Dedifferentiated amniotic fluid mesenchymal stem cell (primary cell): ENCODE data around the gene TRPC5OS.

Experiments used
- DNase-seq: peaks from one replicate; pipeline ENCODE4 v3.0.0-alpha.2; 2016; ENCODE audit errors: extremely low spot score

Gene TRPC5OS

GRCh38 chrX:111875881-111876280 lies at the start of gene TRPC5OS:
TSS of gene TRPC5OS (plus strand) at chrX:111876181. CDS start at chrX:111901850, 25,669 bp downstream.
- DNase-seq: no peak

DNA sequence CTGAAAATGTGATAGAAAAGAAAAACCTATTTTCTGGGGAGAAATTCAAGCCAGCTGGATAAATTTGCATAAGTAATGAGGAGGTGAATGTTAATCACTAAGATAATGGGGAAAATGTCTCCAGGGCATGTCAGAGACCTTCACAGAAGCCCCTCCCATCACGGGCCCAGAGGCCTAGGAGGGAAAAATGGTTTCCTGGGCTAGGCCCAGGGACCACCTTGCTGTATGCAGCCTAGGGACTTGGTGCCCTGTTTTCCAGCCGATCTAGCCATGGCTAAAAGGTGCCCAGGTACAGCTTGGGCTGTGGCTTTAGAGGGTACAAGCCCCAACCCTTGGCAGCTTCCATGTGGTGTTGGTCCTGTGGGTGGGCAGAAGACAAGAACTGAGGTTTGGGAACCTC lies 46.6 kb upstream of the TRPC5OS start:
- no peak for DNase-seq

- no peak for DNase-seq
Observed at GRCh38 chrX:111830571-111830970, 45.4 kb upstream of the TRPC5OS start.

DNA sequence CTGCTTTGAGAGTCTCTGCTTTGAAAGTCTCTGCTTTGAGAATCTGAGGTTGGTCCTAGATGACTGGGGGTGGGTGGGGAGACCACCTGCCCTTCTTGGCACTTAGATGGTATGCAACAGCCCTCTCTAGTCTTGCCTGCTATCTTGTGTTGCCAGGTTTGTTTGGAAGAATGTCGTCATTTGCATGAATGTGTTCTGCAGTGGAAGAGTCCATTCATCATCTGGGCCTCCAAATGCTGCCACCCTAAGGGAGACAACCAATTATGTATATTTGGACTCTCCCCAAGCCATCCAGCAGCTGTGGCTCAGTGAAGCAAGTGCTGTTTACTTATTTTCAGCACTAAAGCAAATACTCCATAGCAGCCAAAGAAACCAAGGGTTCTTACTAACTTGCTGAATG lies 44.6 kb upstream of the TRPC5OS start:
- no peak for DNase-seq

GRCh38 chrX:111837197-111837596 lies 38.8 kb upstream of the TRPC5OS start:
- no peak for DNase-seq

- no peak for DNase-seq
Observed at GRCh38 chrX:111847491-111848133, 28.4 kb upstream of the TRPC5OS start.

GRCh38 chrX:111848541-111848940 lies 27.4 kb upstream of the TRPC5OS start:
- no peak for DNase-seq

DNA sequence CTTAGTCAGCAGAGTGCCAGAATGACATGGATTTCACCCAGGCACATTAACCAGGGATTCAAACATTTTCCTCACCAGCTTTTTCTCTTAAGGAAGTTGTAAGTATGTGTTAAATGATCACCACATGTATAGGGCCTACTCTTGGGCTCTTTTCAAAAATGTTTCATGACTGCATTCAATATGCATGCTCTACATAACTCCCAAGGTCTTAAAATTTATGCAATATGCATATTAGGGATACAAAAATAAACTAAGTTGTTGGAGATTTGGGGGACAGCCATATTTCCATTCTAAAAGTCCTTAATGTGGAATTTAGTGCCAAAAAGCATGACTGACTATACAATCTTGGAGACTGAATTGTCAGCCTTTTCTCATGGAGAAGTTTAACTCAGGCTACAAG lies 25.0 kb upstream of the TRPC5OS start:
- DNase-seq: no peak

- no peak for DNase-seq
Observed at GRCh38 chrX:111854556-111855490, 21.2 kb upstream of the TRPC5OS start.

GRCh38 chrX:111857534-111858060 lies 18.4 kb upstream of the TRPC5OS start:
- DNase-seq: no peak

- DNase-seq: no peak
Observed at GRCh38 chrX:111861605-111862004, 14.4 kb upstream of the TRPC5OS start.

DNA sequence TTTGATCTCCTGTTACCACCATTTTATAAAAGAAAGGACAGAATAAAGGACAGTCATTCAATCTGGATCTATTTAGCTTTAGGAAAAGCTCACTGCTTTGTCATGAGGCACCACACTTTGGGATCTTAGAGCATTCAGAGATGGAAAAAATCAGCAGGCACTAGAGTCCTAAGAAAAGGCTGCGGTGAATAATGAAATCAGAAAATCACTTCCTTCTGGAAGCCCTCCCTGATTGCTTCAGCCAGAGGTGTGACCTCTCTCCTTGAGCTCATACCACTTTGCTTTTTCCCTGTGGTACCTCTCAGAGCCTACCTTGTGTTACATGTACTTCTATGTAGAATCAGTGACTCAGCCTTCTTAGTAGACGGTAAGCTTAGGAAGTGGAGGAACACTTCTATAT lies 8.7 kb upstream of the TRPC5OS start:
- DNase-seq: no peak

GRCh38 chrX:111868726-111869638 lies 7.0 kb upstream of the TRPC5OS start:
- no peak for DNase-seq

DNA sequence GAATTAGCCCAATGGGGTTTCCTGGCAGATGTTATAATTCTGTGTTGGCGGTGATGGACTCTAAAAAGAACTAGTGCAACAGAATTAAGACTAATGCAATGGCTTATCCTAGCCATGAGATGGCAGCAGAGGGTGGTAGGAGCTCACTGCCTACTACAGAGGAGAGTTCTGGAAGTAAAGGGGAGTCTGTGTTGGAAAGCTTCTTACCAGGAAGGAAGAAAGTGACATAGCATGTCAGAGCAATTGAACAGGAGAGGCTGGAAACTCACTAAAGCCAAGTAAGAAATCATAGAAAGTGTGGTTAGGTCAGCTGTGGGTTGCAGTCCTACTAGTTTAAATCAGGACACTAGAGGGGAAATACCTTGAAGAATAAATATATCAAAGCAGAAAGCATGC lies 6.3 kb upstream of the TRPC5OS start:
- DNase-seq: peak; percentile 55

DNA sequence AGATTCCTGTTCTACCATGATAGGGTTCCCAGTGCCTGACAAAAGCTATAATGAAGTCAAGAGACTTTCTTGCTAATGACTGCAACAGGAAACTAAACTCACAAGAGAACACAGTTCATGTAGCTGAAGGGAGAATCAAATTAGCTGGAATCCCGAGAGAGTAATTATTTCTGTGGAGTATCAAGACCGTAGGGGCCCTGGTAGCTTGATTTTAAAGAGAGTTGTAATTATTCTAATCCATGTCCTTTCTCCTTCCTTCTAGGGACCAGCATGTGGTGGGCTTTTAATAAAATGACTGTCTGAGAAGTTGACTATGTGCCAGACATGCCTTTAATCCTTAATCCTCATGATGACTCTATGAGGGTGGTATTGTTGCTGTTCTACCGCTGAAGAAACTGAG lies 1.7 kb upstream of the TRPC5OS start:
- DNase-seq: no peak

DNA sequence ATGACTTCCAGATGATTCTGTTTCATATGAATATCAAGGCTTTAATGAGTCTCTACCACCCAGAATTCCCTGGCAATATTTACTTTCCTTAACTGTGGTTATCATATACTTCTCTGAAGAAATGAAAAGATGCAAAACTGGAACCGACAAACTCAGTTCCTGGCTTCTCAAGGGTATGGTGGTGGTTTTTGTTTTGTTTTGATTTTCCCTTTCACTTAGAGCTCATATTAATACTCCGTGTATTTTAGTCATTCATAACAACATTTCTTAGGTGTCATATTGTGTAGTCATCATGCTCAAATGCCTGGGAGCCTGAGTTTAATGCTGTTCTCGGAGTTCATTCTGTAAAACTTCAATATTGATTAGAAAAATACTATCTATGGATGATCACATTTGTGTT lies 665 bp downstream of the TRPC5OS start:
- no peak for DNase-seq

DNA sequence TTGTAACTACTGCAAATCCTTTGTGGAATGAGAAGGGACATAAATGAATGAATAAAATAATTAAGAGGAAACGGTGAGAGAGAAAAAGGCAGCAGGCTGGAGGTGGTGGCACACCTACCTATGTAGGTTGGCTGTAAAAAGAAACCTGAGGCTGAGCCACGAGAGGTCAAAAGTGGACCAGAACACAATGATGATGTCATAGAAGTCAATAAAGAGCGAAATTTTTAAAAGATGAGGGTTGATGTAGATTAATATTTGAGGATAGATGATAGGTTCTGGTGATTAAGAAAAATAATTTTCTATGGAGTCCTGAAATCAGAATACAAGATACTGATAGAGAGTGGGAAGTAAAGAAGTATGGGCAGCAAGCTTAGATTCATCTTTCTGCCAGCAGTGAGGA lies 1.7 kb downstream of the TRPC5OS start:
- no peak for DNase-seq

GRCh38 chrX:111880735-111881134 lies 4.8 kb downstream of the TRPC5OS start:
- no peak for DNase-seq

- DNase-seq: no peak
Observed at GRCh38 chrX:111881715-111882114, 5.7 kb downstream of the TRPC5OS start.

DNA sequence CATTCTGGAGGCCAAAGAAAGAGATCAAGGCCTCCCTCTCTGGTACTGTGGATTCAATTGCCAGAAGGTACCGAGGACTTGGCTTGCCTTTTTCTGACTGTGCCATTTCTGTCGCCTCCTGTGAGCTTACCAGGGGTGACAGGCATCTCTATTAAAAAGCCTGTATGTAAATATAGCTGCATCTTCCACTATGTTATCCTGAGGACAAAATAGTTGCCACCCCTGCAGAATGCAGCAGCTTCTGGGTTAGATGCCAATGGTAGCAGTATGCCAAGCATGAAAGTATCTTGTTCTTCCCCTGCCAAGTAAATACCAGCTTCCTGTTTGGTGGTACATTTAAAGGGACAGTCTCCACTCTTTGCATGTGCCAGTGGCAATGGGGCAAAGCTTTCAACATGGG lies 10.7 kb downstream of the TRPC5OS start:
- no peak for DNase-seq

- no peak for DNase-seq
Observed at GRCh38 chrX:111888600-111888999, 12.6 kb downstream of the TRPC5OS start.

GRCh38 chrX:111892375-111892774 lies 16.4 kb downstream of the TRPC5OS start:
- no peak for DNase-seq
